ENCODE measurements around the gene PPIH.

- TF ChIP-seq CTCF (tag by site-specific recombination; IDR thresholded peaks at IDR 0.05) (no peak), PRDM4 (tag by site-specific recombination; IDR thresholded peaks at IDR 0.05) (no peak), ZNF768 (tag by site-specific recombination; IDR thresholded peaks at IDR 0.05) (no peak), TCF7L2 (IDR thresholded peaks at IDR 0.05; ENCODE audit: borderline replicate concordance, low read depth, low read length) (no peak), ZNF776 (tag by site-specific recombination; IDR thresholded peaks at IDR 0.05; ENCODE audit: borderline replicate concordance) (no peak), MEIS1 (CRISPR knock-in tag; IDR thresholded peaks at IDR 0.05; ENCODE audit: borderline replicate concordance) (no peak), ZNF473 (tag by site-specific recombination; IDR thresholded peaks at IDR 0.05) (no peak)
These were observed 32.9 kb downstream of the PPIH start for GRCh38 chr1:42691157-42691498.
